Measurements from ENCODE around the gene FGF19. TPM values are rescaled to one million over a fixed set of nuclear protein-coding genes. Genes with fewer than 3 reads are reported as not detected.

Gene FGF19
- not detected in 2 replicates for total RNA-seq (2014; rRNA removed; shearing (Covaris generic))

- no peak for DNase-seq (ENCODE audit: low spot score)
Observed at GRCh38 chr11:69703768-69704507, at the start of gene FGF19. Gene FGF19, minus strand, starts transcription at chr11:69704022. Its CDS starts 146 bp downstream, at chr11:69703876.

GRCh38 chr11:69752890-69753289, 49.1 kb upstream of the FGF19 start:
- no peak for DNase-seq (ENCODE audit: low spot score)

GRCh38 chr11:69750875-69751597, 47.2 kb upstream of the FGF19 start:
- DNase-seq (ENCODE audit: low spot score): no peak

- DNase-seq (ENCODE audit: low spot score): no peak
Observed at GRCh38 chr11:69750108-69750850, 46.5 kb upstream of the FGF19 start.

GRCh38 chr11:69748637-69749036, 44.8 kb upstream of the FGF19 start:
- DNase-seq (ENCODE audit: low spot score): no peak

GRCh38 chr11:69746752-69747742, 43.2 kb upstream of the FGF19 start:
- DNase-seq (ENCODE audit: low spot score): no peak

- DNase-seq (ENCODE audit: low spot score): no peak
Observed at GRCh38 chr11:69746140-69746539, 42.3 kb upstream of the FGF19 start.

- no peak for DNase-seq (ENCODE audit: low spot score)
Observed at GRCh38 chr11:69745201-69745600, 41.4 kb upstream of the FGF19 start.

GRCh38 chr11:69744435-69744834, 40.6 kb upstream of the FGF19 start:
- DNase-seq (ENCODE audit: low spot score): peak; percentile 89

- DNase-seq (ENCODE audit: low spot score): no peak
Observed at GRCh38 chr11:69734841-69735240, 31.0 kb upstream of the FGF19 start.

- DNase-seq (ENCODE audit: low spot score): no peak
Observed at GRCh38 chr11:69734367-69734766, 30.5 kb upstream of the FGF19 start.

- DNase-seq (ENCODE audit: low spot score): no peak
Observed at GRCh38 chr11:69732910-69733309, 29.1 kb upstream of the FGF19 start.

- DNase-seq (ENCODE audit: low spot score): no peak
Observed at GRCh38 chr11:69731110-69731509, 27.3 kb upstream of the FGF19 start.

- DNase-seq (ENCODE audit: low spot score): no peak
Observed at GRCh38 chr11:69730500-69730899, 26.7 kb upstream of the FGF19 start.

GRCh38 chr11:69729252-69729651, 25.4 kb upstream of the FGF19 start:
- no peak for DNase-seq (ENCODE audit: low spot score)

GRCh38 chr11:69727266-69727665, 23.4 kb upstream of the FGF19 start:
- no peak for DNase-seq (ENCODE audit: low spot score)

GRCh38 chr11:69726481-69726880, 22.7 kb upstream of the FGF19 start:
- no peak for DNase-seq (ENCODE audit: low spot score)

GRCh38 chr11:69726019-69726418, 22.2 kb upstream of the FGF19 start:
- DNase-seq (ENCODE audit: low spot score): no peak

- DNase-seq (ENCODE audit: low spot score): no peak
Observed at GRCh38 chr11:69721745-69722144, 17.9 kb upstream of the FGF19 start.

GRCh38 chr11:69721106-69721505, 17.3 kb upstream of the FGF19 start:
- DNase-seq (ENCODE audit: low spot score): no peak

- DNase-seq (ENCODE audit: low spot score): no peak
Observed at GRCh38 chr11:69718912-69719311, 15.1 kb upstream of the FGF19 start.
